T-cell (primary cell): ENCODE data around the gene ARHGAP24. TPM values are rescaled to one million over a fixed set of nuclear protein-coding genes. Genes with fewer than 3 reads are reported as not detected.

Experiments used
- ATAC-seq, 4 experiments: fragments of 200-7000 bp in 3 of 4; fragments of 150-1000 bp in 1 of 4; cut with Tn5 transposase; replicated peaks in 1 of 4; 1 replicate in 3 of 4; 2 replicates in 1 of 4; pipeline ENCODE4 v1.10.0; 2021; ENCODE audit warnings: moderate library complexity in 3 of 4, mild to moderate bottlenecking in 2 of 4, moderate number of reproducible peaks in 1 of 4
- CTCF ChIA-PET, 2 donors: fragments of 300-600 bp; sonication (Branson Sonifier 250); formaldehyde crosslinking; loops; one replicate each; lab custom pipeline; 2022; ENCODE audit warnings: antibody characterized with exemption in 2 of 2; lab: Charles Lee
- POLR2A ChIA-PET, 2 donors: fragments of 300-600 bp; sonication (Branson Sonifier 250); formaldehyde crosslinking; loops; one replicate each; lab custom pipeline; 2022; ENCODE audit warnings: antibody characterized with exemption in 2 of 2; lab: Charles Lee
- DNase-seq, 35 experiments: peaks; one replicate each; pipeline versions ENCODE4 v3.0.0 to v3.0.0-alpha.2; 2013 to 2023
- H3K27ac ChIP-seq: one replicate; pipeline ENCODE4 v1.5.1; 2013; ENCODE audit warnings: low read length
- H3K27me3 ChIP-seq, 2 experiments: replicated peaks in 1 of 2; 1 replicate in 1 of 2; 2 replicates in 1 of 2; pipeline versions ENCODE4 v1.6.1 to v1.7.0; 2013; ENCODE audit warnings: low read length in 1 of 2, mixed read lengths in 1 of 2; ENCODE audit not compliant: control insufficient read depth in 2 of 2, insufficient read depth in 2 of 2; ENCODE audit errors: extremely low read depth in 1 of 2
- H3K36me3 ChIP-seq, 2 donors: 1 replicate in 1 of 2; 2 replicates in 1 of 2; pipeline versions ENCODE4 v1.6.1 to v1.7.0; 2013; ENCODE audit warnings: low read length in 1 of 2; ENCODE audit not compliant: control insufficient read depth in 2 of 2, insufficient read depth in 1 of 2; ENCODE audit errors: extremely low read depth in 1 of 2
- H3K4me1 ChIP-seq, 2 experiments: 1 replicate in 1 of 2; 2 replicates in 1 of 2; pipeline versions ENCODE4 v1.6.1 to v1.7.0; 2013; ENCODE audit warnings: low read length in 2 of 2, mixed read lengths in 1 of 2; ENCODE audit not compliant: insufficient read depth in 2 of 2, control insufficient read depth in 1 of 2; ENCODE audit errors: extremely low read depth in 1 of 2
- H3K4me3 ChIP-seq, 2 donors: 1 replicate in 1 of 2; 2 replicates in 1 of 2; pipeline versions ENCODE4 v1.5.1 to v1.7.0; 2013; ENCODE audit warnings: mild to moderate bottlenecking in 2 of 2, low read length in 1 of 2, moderate library complexity in 1 of 2; ENCODE audit not compliant: control insufficient read depth in 1 of 2; ENCODE audit errors: extremely low read depth in 1 of 2
- H3K9me3 ChIP-seq: 2 replicates; pipeline ENCODE4 v1.7.0; 2013
- H3K27ac Mint-ChIP-seq, 2 donors: one replicate each; pipeline ENCODE4 v1.8.0; 2020 to 2021; ENCODE audit warnings: mild to moderate bottlenecking in 2 of 2, mixed read lengths in 2 of 2
- H3K27me3 Mint-ChIP-seq, 2 donors: one replicate each; pipeline ENCODE4 v1.8.0; 2021 to 2022; ENCODE audit warnings: mixed read lengths in 2 of 2
- H3K36me3 Mint-ChIP-seq: one replicate; pipeline ENCODE4 v1.8.0; 2021; ENCODE audit warnings: mixed read lengths
- H3K4me1 Mint-ChIP-seq, 3 donors: one replicate each; pipeline ENCODE4 v1.8.0; 2020 to 2022; ENCODE audit warnings: mixed read lengths in 3 of 3, mild to moderate bottlenecking in 1 of 3
- H3K4me3 Mint-ChIP-seq, 3 donors: one replicate each; pipeline ENCODE4 v1.8.0; 2020 to 2022; ENCODE audit warnings: mild to moderate bottlenecking in 3 of 3, mixed read lengths in 3 of 3, moderate library complexity in 3 of 3
- H3K9me3 Mint-ChIP-seq, 3 donors: one replicate each; pipeline ENCODE4 v1.8.0; 2020 to 2022; ENCODE audit warnings: mixed read lengths in 3 of 3
- WGBS: methylation state at CpG from one replicate; pipeline ENCODE4 v1.1.5; 2013; ENCODE audit warnings: missing lambda C conversion rate; ENCODE audit not compliant: insufficient coverage; 5-methylcytosine and 5-hydroxymethylcytosine counted together
- total RNA-seq, 35 experiments: library from RNA in 6 of 35; stranded (reverse) in 6 of 35; fragments of 120-200 nt in 1 of 35; gene quantifications; one replicate each; pipeline versions ENCODE4 v1.2.1 to v1.2.4 and lab custom pipeline; 2013 to 2026

The ARHGAP24 gene
- total RNA-seq, 5 donors from 2014 or later (not counting 1 experiment from before 2014, with no cell fraction given): 0.45 to 2.7 (median 1.8) TPM

DNA sequence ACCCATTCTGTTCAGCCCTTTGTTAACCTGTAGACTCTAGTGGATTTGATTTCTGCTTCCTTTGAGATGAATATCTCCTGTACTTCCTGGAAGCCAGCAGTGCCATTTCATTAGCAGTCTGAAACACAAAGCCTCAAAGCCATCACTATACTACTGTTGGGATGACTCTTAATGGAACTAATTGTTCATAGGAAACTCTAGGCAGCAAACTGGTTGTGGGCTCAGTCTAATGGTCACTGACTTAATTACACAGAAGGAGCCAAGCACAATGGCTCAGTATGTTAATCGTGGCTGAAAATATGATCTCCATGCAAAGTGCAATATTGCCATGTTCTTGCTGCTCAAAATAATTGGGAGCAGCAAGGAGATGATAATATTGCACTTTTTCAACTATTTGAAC lies 262.3 kb downstream of the ARHGAP24 start:
- Histone ChIP-seq H3K4me3 (no peak overlapping the region), H3K36me3 (no peaks in the 10 kb centered on the region), H3K4me1 (no peaks in the 10 kb centered on the region), H3K27me3 (no peaks in the 10 kb centered on the region), H3K27ac (no peak overlapping the region), H3K9me3 (no peaks in the 10 kb centered on the region)
- DNase-seq (no peak), ATAC-seq (no peak)
- Mint-ChIP-seq H3K27me3 (peaks cover 0 to 3% of the 10 kb centered on the region in 2 donors), H3K4me1 (no peaks in the 10 kb centered on the region), H3K36me3 (no peaks in the 10 kb centered on the region), H3K9me3 (peaks cover 0 to 9% (median 8%) of the 10 kb centered on the region in 3 donors), H3K4me3 (no peak overlapping the region), H3K27ac (no peak overlapping the region)
- 50% methylated on average over 1 of the region's 1 CpG for WGBS
- ChIA-PET POLR2A (no interaction called here), CTCF (no interaction called here)

DNA sequence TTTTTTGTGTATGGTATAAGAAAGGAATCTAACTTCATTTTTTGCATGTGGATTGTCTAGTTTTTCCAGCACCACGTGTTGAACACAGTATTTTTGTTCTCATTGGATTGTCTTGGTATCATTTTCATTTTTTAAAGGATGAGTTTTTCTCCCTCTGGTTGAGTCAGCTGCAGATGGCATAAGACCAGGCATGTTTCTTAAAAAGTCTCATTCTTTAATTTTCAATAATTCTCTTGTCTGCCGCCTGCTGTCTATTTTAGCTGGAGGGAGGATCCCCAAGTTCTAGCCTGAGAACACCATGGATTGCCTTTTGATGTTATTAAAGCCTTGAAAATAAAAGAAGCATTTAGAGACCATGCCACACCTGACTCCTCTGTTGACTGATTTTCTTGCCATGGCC lies 263.8 kb downstream of the ARHGAP24 start:
- WGBS: 80% methylated on average over 1 of the region's 2 CpGs
- H3K27me3 Mint-ChIP-seq: peaks cover 0 to 3% of the 10 kb centered on the region in 2 donors
- ChIA-PET POLR2A (no interaction called here), CTCF (no interaction called here)
- no peaks in the 10 kb centered on the region for H3K27me3 ChIP-seq
- no peak overlapping the region for H3K27ac ChIP-seq
- no peaks in the 10 kb centered on the region for H3K9me3 ChIP-seq
- peaks cover 0 to 13% (median 8%) of the 10 kb centered on the region in 3 donors for H3K9me3 Mint-ChIP-seq
- ATAC-seq (no peak), DNase-seq (no peak)
- H3K36me3 Mint-ChIP-seq: no peaks in the 10 kb centered on the region
- no peaks in the 10 kb centered on the region for H3K4me1 ChIP-seq
- H3K4me1 Mint-ChIP-seq: no peaks in the 10 kb centered on the region
- H3K36me3 ChIP-seq: no peaks in the 10 kb centered on the region
- H3K27ac Mint-ChIP-seq: no peak overlapping the region
- H3K4me3 ChIP-seq: no peak overlapping the region
- H3K4me3 Mint-ChIP-seq: no peak overlapping the region

GRCh38 chr4:85740431-85740861 lies 265.5 kb downstream of the ARHGAP24 start:
- ChIA-PET CTCF (no interaction called here), POLR2A (no interaction called here)
- Histone ChIP-seq H3K27me3 (no peaks in the 10 kb centered on the region), H3K4me3 (no peak overlapping the region), H3K27ac (no peak overlapping the region), H3K9me3 (no peaks in the 10 kb centered on the region), H3K36me3 (no peaks in the 10 kb centered on the region), H3K4me1 (no peaks in the 10 kb centered on the region)
- DNase-seq (no peak), ATAC-seq (no peak)
- H3K9me3 Mint-ChIP-seq: peaks cover 0 to 10% (median 2%) of the 10 kb centered on the region in 3 donors
- WGBS: no CpG with 5 or more reads among the region's 5 CpGs
- no peak overlapping the region for H3K4me3 Mint-ChIP-seq
- H3K36me3 Mint-ChIP-seq: no peaks in the 10 kb centered on the region
- no peaks in the 10 kb centered on the region for H3K4me1 Mint-ChIP-seq
- H3K27me3 Mint-ChIP-seq: peaks cover 0 to 3% of the 10 kb centered on the region in 2 donors
- H3K27ac Mint-ChIP-seq: no peak overlapping the region

DNA sequence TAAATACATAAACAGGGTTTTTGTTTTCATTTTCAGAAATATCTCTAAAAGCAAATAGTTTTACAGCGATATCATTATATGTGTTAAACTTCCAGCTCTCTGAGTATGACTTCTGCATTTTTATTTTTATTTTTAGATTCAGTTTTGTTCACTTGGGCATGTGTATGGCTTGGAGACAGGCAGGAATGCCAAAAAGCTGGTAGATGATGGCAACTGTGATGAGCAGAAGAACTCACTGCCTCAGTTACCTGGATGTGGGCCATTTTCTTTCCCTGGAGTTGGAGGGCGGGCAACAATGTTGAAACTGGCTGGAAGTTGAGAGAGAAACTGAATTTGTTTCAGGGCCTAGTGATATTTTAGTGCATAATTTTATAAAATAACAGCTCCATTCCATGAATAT lies 266.4 kb downstream of the ARHGAP24 start:
- Mint-ChIP-seq H3K4me3 (no peak overlapping the region), H3K27me3 (peaks cover 0 to 3% of the 10 kb centered on the region in 2 donors), H3K36me3 (no peaks in the 10 kb centered on the region), H3K27ac (no peak overlapping the region), H3K4me1 (no peaks in the 10 kb centered on the region), H3K9me3 (peaks cover 0 to 9% (median 0%) of the 10 kb centered on the region in 3 donors)
- Histone ChIP-seq H3K4me1 (no peaks in the 10 kb centered on the region), H3K4me3 (no peak overlapping the region), H3K27me3 (no peaks in the 10 kb centered on the region), H3K27ac (no peak overlapping the region), H3K9me3 (no peaks in the 10 kb centered on the region), H3K36me3 (no peaks in the 10 kb centered on the region)
- DNase-seq (no peak), ATAC-seq (no peak)
- ChIA-PET CTCF (no interaction called here), POLR2A (no interaction called here)
- no CpG with 5 or more reads among the region's 2 CpGs for WGBS

- H3K27me3 Mint-ChIP-seq: peaks cover 0 to 3% of the 10 kb centered on the region in 2 donors
- Histone ChIP-seq H3K27me3 (no peaks in the 10 kb centered on the region), H3K36me3 (no peaks in the 10 kb centered on the region), H3K27ac (no peak overlapping the region), H3K4me1 (no peaks in the 10 kb centered on the region), H3K4me3 (no peak overlapping the region), H3K9me3 (no peaks in the 10 kb centered on the region)
- H3K9me3 Mint-ChIP-seq: peaks cover 0 to 9% (median 0%) of the 10 kb centered on the region in 3 donors
- H3K4me1 Mint-ChIP-seq: no peaks in the 10 kb centered on the region
- ATAC-seq: no peak
- CTCF ChIA-PET: no interaction called here
- H3K27ac Mint-ChIP-seq: no peak overlapping the region
- no peak overlapping the region for H3K4me3 Mint-ChIP-seq
- POLR2A ChIA-PET: no interaction called here
- WGBS: 80% methylated on average over 1 of the region's 5 CpGs
- DNase-seq: no peak
- no peaks in the 10 kb centered on the region for H3K36me3 Mint-ChIP-seq
Observed at GRCh38 chr4:85741921-85742591, 267.1 kb downstream of the ARHGAP24 start.

- Mint-ChIP-seq H3K4me3 (no peak overlapping the region), H3K9me3 (peaks cover 0 to 4% (median 0%) of the 10 kb centered on the region in 3 donors), H3K4me1 (no peaks in the 10 kb centered on the region), H3K27ac (no peak overlapping the region), H3K27me3 (peaks cover 0 to 3% of the 10 kb centered on the region in 2 donors), H3K36me3 (no peaks in the 10 kb centered on the region)
- POLR2A ChIA-PET: no interaction called here
- no peak for DNase-seq
- Histone ChIP-seq H3K9me3 (no peaks in the 10 kb centered on the region), H3K36me3 (no peaks in the 10 kb centered on the region), H3K27ac (no peak overlapping the region), H3K27me3 (no peaks in the 10 kb centered on the region), H3K4me3 (no peak overlapping the region), H3K4me1 (no peaks in the 10 kb centered on the region)
- CTCF ChIA-PET: no interaction called here
- WGBS: 71% methylated on average over 1 of the region's 6 CpGs
- no peak for ATAC-seq
Observed at GRCh38 chr4:85744950-85745349, 270.0 kb downstream of the ARHGAP24 start.
